Putamen (tissue), 1 donor: ENCODE measurements around the gene ROBO2.

Source experiments
- DNase-seq: peaks from one replicate; pipeline ENCODE4 v3.0.0-alpha.2; 2016; ENCODE audit warnings: low spot score

ROBO2 gene

DNA sequence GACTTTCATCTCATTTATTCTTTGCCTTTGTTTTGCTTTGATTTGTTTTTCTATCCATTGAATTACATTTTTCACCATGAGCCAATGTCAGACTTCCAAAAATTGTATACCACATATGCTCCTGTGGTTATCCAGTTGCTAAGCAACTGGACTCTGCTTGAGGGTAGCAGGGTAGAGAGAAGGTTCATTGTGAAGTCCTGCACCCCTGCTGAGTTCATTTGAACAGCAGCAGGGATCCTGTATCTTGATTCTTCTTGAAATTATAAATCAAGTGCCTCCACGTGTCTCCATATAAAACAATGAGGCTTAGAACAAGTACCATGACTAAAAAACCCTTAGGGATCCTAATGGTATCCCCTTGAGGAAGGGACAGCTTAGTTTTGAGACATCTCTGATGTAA, 449.3 kb downstream of the ROBO2 start:
- no peak for DNase-seq

DNA sequence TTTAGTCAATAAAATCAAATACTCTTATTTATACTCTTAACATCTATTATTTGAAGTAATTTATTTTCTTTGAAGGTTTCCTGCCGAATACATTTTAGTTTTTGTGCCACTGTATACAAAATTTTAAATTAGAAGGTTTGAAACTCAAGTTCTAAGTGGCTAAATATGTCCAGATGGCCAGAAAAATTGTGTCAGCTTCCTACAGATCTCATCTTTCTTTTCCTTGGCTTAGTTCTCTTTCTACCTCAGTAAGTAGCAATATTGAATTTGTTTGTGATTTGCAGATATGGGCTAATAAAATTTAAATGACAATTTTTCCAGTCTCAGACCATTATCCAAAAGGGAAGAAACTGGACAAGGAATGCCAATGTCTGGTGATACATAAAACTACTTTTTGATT, 452.1 kb downstream of the ROBO2 start:
- no peak for DNase-seq

DNA sequence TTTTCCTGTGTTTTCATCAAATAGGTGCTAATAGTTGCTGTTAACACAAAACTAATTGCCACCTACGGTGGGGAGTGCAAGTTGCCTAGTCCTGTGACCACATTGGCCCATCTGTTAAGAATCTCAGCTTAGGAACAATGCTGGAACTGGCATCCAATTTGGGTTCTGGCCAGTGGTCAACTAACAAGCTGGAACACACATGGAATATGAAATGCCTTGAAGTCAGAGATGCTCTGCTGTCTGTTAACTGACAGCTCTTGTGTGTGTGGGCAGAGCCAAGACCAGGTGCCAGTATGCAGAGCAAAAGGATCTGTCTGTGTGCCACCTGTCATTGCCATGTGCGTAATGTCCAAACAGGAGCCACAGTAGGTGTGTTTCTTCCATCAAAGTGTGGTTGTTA, 460.8 kb downstream of the ROBO2 start:
- DNase-seq: no peak

DNA sequence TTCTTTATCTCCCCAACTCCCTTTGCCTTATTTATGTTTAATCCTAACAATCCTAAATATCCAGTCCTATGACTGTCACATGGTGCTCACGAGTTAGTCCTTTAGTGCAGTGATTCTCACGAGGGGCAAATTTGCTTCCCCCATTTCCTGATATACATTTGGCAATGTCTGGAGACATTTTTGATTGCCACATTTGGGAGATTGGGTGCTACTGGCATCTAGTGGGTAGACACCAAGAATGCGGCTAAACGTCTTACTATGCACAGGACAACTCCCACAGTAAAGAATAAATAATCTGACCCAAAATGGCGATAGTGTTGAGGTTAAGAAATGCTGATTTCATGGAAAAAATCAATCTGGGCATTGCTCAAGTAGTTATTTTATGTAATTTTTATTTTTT, 466.5 kb downstream of the ROBO2 start:
- no peak for DNase-seq

DNA sequence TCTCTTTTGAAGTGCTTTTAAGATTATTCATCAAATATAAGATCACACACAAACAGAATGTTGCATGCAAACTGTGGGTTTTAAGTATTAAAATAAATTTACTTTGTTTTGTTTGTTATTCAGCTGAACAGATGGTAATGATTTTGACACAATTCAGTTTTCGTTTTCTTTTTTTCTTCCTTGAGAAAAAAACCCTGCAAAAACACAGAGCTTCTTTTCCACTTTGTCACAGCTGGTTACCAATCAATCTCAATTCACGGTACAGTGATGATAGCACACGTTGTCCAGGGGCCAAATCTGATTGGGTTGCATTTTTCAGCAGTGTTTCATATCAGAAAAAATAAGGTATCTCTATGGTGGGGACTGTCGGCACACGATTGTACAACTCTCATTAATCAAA, 473.6 kb downstream of the ROBO2 start:
- DNase-seq: no peak

DNA sequence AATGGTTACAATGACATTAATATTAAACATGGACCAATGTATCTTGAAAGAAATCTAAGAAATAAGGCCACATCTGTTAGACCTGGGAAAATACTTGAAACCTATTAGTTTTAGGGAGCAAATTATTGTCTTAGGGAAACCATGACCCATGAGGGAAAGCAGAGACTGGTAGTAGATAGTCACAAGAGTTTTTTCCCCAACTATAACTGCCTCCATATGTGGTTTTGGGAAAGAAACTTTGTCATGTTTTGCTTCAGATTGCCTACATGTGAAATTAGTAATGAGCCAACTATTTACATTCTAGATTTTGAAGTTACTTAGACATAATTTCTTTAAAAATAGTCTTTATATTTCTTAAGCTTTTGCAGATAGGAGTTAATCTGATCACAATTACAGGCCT, 474.9 kb downstream of the ROBO2 start:
- no peak for DNase-seq

DNA sequence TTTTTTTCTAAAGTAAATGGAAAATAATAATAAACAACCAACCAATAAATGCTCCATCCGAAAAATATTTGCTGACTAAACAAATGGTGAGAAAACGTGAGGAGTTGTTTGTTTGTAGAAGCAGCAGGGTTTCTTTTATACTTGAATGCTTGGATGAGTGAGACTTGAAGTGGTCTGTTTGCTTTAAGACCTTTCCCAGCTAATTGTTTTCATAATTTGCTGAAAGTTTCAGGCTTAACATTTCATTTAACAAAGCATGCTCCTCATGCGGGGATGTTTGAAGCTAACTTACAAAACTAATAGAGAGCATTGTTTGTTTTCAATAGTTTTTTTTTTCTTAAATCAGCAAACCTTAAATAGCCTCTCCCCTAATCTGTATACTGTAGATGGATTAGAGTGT, 484.6 kb downstream of the ROBO2 start:
- DNase-seq: no peak

DNA sequence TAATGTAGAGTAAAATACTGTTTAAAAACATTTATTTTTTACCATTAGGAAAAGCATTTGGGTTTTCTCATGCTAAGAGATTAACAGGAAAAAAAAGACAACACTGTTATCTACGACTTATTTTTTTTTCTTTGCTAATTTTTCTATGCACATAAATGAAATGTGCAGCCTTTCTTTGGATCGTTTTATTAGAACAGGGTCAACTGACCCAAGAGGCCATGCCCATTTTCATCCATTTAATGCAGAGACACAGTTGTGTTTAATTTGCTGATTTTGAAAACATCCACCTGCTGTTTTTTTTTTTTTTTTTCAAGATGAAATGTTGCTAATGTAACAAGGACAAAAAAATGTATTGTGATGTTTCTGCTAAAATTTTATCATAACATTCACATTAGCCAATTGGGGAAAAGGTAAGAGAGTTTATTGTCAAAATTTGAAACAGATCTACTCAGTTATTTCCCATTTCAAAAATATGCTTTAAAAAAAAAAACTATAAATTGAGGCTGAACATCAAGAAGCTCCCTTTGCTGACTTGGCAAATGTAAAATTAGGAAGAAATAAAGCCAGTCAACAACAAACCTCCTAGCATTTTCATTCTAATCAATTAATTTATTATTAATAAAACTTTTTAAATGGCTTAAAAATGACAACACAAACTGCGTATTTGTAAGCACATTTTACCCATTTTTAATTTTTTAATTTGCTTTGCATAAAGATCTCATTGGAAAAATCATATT, 485.2 kb downstream of the ROBO2 start:
- no peak for DNase-seq

DNA sequence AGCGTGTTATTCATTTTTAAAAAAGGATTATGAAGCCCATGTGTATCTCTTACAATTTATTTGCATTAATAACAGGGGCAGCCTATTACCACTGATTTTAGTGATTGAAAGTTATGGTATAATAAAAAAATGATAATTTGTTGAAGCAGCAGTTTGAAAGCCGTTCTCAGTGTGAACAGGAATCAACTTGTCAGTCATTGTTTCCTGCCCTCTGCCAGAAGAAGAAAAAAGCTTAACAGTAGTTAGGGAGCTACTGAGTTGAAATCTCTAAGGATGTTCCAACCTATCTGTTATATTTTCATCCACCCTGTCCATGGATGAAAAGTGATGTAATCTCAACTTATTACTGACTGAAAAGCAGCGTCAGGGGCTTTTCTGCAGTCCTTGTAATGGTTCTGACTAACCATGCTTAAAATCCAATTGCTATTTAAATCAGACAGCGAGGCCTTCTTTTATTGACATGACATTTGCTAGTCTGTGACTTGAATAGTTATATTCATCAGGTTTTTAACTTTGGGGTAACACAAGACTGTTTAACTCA, 486.7 kb downstream of the ROBO2 start:
- no peak for DNase-seq

DNA sequence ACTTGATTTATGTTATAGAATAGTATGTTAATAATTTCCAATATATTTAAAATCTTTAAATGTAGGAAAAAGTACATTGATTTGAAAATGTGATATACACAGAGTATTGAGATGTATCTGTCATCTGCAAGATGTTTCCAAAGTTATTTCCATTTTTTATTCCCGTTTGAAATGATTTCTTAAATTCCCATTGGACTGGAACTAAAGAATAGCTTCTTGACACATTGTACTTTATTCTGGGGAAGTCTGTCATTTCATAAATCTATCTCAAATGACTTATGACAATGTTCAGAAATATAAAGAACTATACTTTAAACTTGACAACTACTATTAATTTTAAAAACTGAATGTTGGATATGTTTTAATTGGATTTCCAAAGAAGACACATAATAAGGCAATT, 489.6 kb downstream of the ROBO2 start:
- DNase-seq: no peak

DNA sequence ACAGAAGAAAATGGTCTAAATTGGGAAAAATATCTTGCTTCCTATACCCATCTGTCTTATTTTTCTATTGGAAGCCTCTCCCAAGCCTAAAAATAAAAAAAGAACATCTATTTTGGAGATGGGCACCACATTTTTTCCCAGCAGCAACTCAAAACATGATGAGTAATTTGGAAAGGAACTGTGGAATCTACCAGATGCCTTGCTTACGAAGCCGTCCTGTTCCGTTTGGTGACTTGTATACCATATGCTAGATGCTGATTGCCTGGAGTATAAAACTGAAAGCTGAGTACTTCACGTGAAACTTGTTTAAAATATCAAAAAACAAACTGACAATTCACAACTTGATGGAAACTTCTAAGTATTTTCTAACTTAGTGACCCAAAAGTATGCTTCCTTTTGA, 491.0 kb downstream of the ROBO2 start:
- no peak for DNase-seq

DNA sequence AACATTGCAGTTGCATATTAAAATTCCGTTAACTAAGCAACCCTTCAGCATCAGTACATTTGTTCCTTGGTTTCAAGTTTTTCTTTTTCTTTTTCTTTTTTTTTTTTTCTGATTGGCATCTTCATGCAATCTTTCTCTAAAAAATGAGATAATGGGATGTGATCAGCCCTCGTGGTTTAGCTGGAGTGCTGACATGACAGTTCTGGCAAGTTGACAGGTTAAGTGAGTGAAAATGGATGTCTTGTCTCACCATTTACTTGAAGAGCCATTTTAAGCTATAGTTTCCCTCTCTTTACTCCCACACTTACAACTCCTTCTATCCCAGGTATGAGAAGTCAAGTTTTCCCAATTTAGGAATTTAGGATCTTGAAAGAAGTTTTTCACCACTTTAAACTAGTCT, 495.2 kb downstream of the ROBO2 start:
- peak; percentile 76 for DNase-seq

DNA sequence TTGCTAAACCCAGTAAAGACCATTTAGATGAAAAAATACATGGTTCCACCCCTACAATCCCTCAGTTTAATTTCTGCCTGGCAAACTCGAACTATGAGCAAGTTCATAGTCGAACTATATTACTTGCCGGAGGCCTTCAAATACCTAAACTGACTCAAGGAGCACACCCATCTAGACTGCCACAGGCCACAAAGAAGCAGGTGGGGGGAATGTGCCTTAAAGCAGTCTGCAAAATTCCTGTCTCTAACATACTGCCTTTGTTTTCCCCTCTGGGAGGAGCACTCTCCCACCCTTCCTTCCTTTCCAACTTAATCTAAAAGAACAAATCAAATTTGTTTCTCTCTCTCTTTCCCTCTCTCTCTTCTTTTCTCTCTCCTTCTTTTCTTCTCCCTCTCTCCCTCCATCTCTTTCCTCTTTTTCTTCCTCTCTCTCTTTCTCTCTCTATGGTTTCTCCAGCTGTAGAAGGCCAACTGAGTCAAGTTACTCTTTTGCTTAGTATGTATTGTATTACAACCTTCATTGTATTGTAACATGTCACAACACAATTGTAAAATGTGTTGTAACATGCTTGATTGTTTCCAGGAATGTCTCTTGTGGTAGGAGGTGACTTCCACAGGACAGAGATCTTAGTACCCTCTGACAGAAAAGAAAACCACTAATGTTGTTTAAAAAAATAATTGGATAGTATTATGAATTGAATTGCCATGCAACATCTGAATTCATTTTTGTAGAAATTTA, 496.3 kb downstream of the ROBO2 start:
- DNase-seq: no peak

DNA sequence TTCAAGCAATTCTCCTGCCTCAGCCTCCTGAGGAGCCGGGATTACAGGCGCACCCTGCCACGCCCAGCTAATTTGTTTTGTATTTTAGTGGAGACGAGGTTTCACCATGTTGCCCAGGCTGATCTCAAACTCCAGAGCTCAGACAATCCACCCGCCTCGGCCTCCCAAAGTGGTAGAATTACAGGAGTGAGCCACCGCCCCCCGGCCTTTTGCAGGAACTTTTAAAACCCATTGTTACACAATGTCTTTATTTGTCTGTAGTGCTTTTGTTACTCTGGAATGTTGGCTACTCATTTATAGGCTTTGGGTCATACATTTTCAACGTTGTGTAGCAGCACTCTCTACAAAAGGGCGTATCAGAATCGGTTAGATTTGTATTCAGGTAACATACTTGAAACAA, 499.1 kb downstream of the ROBO2 start:
- DNase-seq: no peak

DNA sequence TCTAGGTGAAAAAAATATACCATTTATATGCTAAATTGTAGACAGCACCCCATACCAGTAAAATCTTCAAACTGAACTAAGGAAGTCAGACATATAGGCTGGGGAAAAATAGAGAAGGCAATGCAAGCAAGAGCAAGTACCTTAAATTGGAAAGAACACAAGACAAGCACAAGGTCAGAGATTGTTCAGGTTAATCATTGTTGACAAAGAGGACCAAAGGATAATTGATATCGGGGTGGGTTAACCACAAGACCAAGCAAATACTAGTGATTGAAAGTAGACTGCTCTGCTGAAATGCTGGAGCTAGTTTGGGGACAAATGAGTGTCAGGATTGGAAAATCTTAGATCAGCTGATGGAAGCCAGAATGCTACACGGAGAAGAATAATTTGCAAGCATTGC, 499.8 kb downstream of the ROBO2 start:
- DNase-seq: no peak

DNA sequence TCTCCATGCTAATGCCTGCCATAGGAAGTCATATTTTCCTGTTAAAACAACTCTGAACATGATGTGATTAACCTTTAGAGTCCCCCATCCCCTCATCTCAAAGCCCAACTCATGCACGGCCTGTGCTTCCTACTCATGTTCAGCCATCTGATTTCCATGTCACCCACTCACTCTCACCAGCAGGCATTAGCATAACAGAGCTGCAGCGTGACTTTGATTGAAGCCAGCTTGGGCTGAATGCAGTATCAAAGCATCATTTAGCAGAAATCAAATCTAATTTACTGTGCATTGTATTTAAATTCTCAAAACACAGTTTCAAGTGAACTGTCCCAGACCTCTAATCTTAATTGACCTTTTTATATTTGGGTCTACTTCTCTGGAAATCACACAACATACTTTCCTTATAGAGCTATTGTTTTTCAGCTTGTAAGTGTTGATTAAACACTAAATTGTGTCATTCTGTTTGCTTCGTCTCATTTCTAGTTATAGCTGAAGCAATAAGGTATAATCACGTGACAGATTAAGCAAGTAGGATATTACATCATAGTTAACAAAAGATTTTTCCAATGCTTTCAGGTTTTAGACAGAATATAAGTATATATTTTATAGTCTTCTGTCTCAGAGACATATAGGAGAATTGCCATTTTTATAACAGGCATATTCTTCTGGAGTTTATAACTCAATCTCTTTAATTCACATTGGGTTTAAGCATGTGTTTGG, 501.5 kb downstream of the ROBO2 start:
- peak; percentile 28 for DNase-seq

DNA sequence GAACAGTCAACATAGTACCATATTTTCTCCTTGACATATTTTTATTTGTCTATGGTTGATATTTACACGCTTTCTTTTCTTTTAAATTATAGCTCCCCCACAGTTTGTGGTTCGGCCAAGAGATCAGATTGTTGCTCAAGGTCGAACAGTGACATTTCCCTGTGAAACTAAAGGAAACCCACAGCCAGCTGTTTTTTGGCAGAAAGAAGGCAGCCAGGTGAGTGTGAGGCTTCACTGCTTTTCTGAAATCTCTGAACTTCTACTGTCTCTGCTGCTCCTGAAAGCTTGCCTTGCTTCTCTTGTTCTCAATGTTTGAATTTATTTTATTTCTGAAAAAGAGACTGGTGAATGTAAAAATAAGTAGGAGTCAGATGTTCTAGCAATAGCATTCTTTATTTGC, 506.3 kb downstream of the ROBO2 start:
- no peak for DNase-seq

DNA sequence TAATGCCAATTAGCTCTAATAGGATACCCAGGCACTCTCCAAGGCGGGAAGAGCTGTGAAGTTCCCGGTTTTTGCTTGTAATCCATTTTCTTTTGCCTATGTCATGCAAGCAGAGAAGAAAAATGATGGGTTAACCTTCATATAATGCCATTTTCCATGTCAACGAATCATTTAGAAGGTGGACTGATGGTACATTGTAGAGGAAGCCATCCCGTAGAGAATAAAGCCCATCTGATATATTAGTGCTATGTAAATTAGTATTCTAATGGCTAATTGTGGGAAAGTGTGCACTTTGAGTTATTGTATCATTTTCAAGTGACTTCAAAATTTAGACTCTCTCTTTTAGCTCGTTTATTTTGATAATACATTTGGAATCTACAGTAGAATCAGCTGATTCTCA, 509.1 kb downstream of the ROBO2 start:
- DNase-seq: no peak

DNA sequence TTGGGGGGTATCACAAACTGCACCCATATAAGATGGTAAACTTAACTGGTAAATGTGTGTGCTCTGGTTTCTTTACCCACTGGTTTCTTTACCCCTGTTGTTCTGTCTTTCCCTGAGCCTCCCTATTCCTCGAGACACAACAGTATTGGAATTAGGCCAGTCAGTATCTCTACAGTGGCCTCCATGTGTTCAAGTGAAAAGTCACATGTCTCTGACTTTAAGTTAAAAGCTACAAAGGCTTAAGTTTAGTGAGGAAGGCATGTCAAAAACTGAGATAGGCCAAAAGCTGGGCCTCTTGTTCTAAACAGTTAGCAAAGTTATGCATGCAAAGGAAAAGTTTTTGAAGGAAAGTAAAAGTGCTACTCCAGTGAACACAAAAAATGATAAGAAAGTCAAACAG, 513.3 kb downstream of the ROBO2 start:
- DNase-seq: no peak

DNA sequence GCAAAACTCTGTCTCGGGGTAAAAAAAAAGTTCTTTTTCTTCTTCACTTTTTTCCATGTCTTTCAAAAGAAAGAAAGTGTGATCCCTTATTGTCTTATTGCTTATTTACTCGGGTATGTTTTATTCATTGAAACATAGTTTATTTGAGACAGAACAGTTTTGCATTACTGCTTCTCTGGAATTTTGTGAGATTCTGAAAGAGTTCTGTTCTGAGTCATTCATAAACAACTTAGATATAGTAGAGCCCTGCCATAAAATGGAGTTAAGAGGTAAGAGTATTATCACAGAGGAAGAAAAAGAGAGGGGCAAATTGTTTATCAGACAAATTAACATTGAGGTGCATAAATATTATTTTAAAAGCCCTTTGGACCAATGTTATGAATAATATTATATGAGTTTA, 522.2 kb downstream of the ROBO2 start:
- no peak for DNase-seq

DNA sequence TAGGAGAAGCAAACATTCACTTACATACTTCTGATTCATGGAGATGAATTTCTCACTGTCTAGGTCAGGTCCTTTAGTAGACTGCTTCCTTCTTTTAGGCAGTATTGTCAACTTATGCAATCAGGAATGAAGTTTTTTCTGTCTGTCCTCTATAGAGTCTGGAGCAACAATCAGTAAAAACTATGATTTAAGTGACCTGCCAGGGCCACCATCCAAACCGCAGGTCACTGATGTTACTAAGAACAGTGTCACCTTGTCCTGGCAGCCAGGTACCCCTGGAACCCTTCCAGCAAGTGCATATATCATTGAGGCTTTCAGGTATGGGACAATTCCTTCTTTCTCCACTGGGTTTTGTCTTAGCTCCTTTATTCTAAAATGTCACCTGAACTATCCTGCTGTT, 523.1 kb downstream of the ROBO2 start:
- DNase-seq: no peak

DNA sequence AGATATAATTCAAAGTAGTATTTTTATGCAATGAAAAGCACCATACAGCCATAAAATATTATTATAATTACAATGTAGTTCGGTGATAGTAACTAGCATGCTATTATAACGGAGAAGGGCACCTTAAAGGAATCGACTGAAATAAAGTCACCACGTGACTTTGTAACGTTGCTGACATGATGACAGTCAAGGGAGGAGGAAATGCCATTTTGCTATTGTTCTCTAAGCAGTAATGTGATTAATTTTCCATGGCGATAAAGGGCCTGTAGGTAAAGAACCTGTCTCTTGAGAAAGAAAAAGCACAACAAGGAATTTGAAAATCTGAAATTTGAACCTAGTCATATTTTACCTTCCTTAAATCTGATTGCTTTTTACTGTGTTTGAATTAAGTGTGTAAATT, 526.2 kb downstream of the ROBO2 start:
- no peak for DNase-seq
